DND-41 (cell line): Measurements from ENCODE around the gene NPHS1.

Experiments used
- ATAC-seq: fragments of 200-7000 bp; cut with Tn5 transposase; 3 replicates; pipeline ENCODE4 v1.9.1; 2021; ENCODE audit warnings: low read depth; ENCODE audit not compliant: insufficient read depth
- DNase-seq: peaks from one replicate; pipeline ENCODE4 v3.0.0-alpha.2; 2020
- H2AFZ ChIP-seq: 2 replicates; pipeline ENCODE4 v1.6.0; 2012; ENCODE audit warnings: low read depth, low read length
- H3K27ac ChIP-seq: 2 replicates; pipeline ENCODE4 v1.5.1; 2012; ENCODE audit warnings: low read length, inconsistent platforms
- H3K27me3 ChIP-seq: fragments of 200-600 bp; sonication (generic); 2 replicates; pipeline ENCODE4 v1.6.0; 2012; ENCODE audit warnings: low read length, mild to moderate bottlenecking, inconsistent platforms; ENCODE audit not compliant: insufficient read depth, poor library complexity
- H3K36me3 ChIP-seq: 2 replicates; pipeline ENCODE4 v1.5.1; 2012; ENCODE audit warnings: low read length, inconsistent platforms; ENCODE audit not compliant: insufficient read depth
- H3K4me1 ChIP-seq: 2 replicates; pipeline ENCODE4 v1.5.1; 2012; ENCODE audit warnings: mild to moderate bottlenecking, low read length; ENCODE audit not compliant: insufficient read depth
- H3K4me2 ChIP-seq: 2 replicates; pipeline ENCODE4 v1.6.0; 2012; ENCODE audit warnings: mild to moderate bottlenecking, moderate library complexity, low read length, inconsistent platforms; ENCODE audit not compliant: insufficient read depth
- H3K4me3 ChIP-seq, 2 experiments: fragments of 200-600 bp in 1 of 2; shearing (Covaris generic) in 1 of 2; 2 replicates each; pipeline ENCODE4 v1.5.1; 2012 to 2016; ENCODE audit warnings: inconsistent platforms in 2 of 2, low read length in 2 of 2, mild to moderate bottlenecking in 2 of 2, low read depth in 1 of 2, moderate library complexity in 1 of 2
- H3K79me2 ChIP-seq: 2 replicates; pipeline ENCODE4 v1.6.0; 2012; ENCODE audit warnings: low read length, inconsistent platforms; ENCODE audit not compliant: insufficient read depth
- H3K9ac ChIP-seq: 2 replicates; pipeline ENCODE4 v1.6.0; 2012; ENCODE audit warnings: low read depth, mild to moderate bottlenecking, inconsistent platforms, low read length, moderate library complexity
- H3K9me3 ChIP-seq: 2 replicates; pipeline ENCODE4 v1.5.1; 2012; ENCODE audit warnings: low read length, moderate library complexity, mild to moderate bottlenecking, inconsistent platforms; ENCODE audit not compliant: insufficient read depth, severe bottlenecking
- H4K20me1 ChIP-seq: 2 replicates; pipeline ENCODE4 v1.6.0; 2012; ENCODE audit warnings: low read length; ENCODE audit not compliant: insufficient read depth
- CTCF ChIP-seq: IDR thresholded peaks from 2 replicates; pipeline ENCODE4 v1.5.1; 2012; ENCODE audit warnings: borderline replicate concordance, low read length, moderate library complexity, mild to moderate bottlenecking; ENCODE audit not compliant: poor library complexity, severe bottlenecking; ENCODE audit errors: extremely low read depth
- EZH2 ChIP-seq: IDR thresholded peaks from 3 replicates; pipeline ENCODE4 v1.6.1; 2012; ENCODE audit warnings: borderline replicate concordance, low read depth, mild to moderate bottlenecking, moderate library complexity, low read length, inconsistent platforms; ENCODE audit not compliant: severe bottlenecking

Gene NPHS1

GRCh38 chr19:35859414-35859813 is 7.1 kb upstream of the NPHS1 start:
- H3K79me2 ChIP-seq = no peaks in the 10 kb centered on the region
- DNase-seq (no peak), ATAC-seq (no peak)
- H4K20me1 ChIP-seq = no peaks in the 10 kb centered on the region
- TF ChIP-seq EZH2 (no peak), CTCF (no peak)
- H3K4me3 ChIP-seq = no peak overlapping the region
- peaks cover 21% of the 10 kb centered on the region for H3K4me1 ChIP-seq
- no peaks in the 10 kb centered on the region for H3K36me3 ChIP-seq
- no peak overlapping the region for H2AFZ ChIP-seq
- H3K27me3 ChIP-seq = peaks cover 12% of the 10 kb centered on the region
- H3K27ac ChIP-seq = no peak overlapping the region
- no peaks in the 10 kb centered on the region for H3K9me3 ChIP-seq
- no peak overlapping the region for H3K4me2 ChIP-seq
- no peak overlapping the region for H3K9ac ChIP-seq

GRCh38 chr19:35858311-35858710 is 6.0 kb upstream of the NPHS1 start:
- no peak overlapping the region for H3K27ac ChIP-seq
- no peak overlapping the region for H3K4me3 ChIP-seq
- peaks cover 21% of the 10 kb centered on the region for H3K4me1 ChIP-seq
- no peaks in the 10 kb centered on the region for H3K79me2 ChIP-seq
- DNase-seq (no peak), ATAC-seq (no peak)
- H4K20me1 ChIP-seq = no peaks in the 10 kb centered on the region
- TF ChIP-seq CTCF (no peak), EZH2 (no peak)
- peaks cover 12% of the 10 kb centered on the region for H3K27me3 ChIP-seq
- H3K9ac ChIP-seq = no peak overlapping the region
- no peak overlapping the region for H3K4me2 ChIP-seq
- H3K36me3 ChIP-seq = no peaks in the 10 kb centered on the region
- no peaks in the 10 kb centered on the region for H3K9me3 ChIP-seq
- H2AFZ ChIP-seq = no peak overlapping the region

- H3K27me3 ChIP-seq = peaks cover 12% of the 10 kb centered on the region
- peak within 1 kb of the TSS; percentile 27 to 66; a peak in 3 of 4 replicates for H3K4me3 ChIP-seq
- H4K20me1 ChIP-seq = no peaks in the 10 kb centered on the region
- ATAC-seq (peak; percentile 87), DNase-seq (peak; percentile 76)
- H3K4me1 ChIP-seq = peaks cover 21% of the 10 kb centered on the region
- H3K27ac ChIP-seq = peak within 1 kb of the TSS; percentile 37
- H2AFZ ChIP-seq = peak within 1 kb of the TSS; percentile 89
- H3K9ac ChIP-seq = peak within 1 kb of the TSS; percentile 53
- no peaks in the 10 kb centered on the region for H3K9me3 ChIP-seq
- TF ChIP-seq EZH2 = peak; percentile 14
- no peak for TF ChIP-seq CTCF
- H3K36me3 ChIP-seq = no peaks in the 10 kb centered on the region
- peak within 1 kb of the TSS; percentile 88 for H3K4me2 ChIP-seq
- H3K79me2 ChIP-seq = no peaks in the 10 kb centered on the region
These were observed 4.3 kb upstream of the NPHS1 start, which contains the start of gene KIRREL2 for GRCh38 chr19:35856546-35857149. TSS of gene KIRREL2 (plus strand) at chr19:35856911. CDS start at chr19:35857120, 209 bp downstream.
